Fibroblast of skin of abdomen (primary cell): Measurements from ENCODE around the gene ADAMTS6.

Experiments used
- DNase-seq: peaks from one replicate; pipeline ENCODE4 v3.0.0-alpha.2; 2013

ADAMTS6 gene

DNA sequence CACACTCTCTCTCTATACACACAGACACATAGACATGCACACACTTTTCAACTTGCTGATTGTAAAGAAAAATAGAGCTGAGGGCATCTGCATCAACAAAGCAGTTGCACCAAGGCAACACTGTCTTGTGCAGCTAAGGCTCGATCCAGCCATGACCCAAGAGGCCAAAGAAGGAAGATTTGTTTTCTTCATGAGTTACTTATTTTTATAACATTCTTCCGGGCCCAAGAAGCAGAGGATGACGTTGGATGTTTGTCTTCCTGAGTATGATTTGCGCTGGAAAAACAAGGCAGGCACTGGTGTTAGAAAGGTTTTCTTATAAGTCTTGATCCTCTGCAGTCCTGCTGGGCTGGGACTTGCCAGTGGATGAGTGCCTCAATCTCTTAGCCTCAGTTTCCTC, 344.1 kb downstream of the ADAMTS6 start:
- no peak for DNase-seq

DNA sequence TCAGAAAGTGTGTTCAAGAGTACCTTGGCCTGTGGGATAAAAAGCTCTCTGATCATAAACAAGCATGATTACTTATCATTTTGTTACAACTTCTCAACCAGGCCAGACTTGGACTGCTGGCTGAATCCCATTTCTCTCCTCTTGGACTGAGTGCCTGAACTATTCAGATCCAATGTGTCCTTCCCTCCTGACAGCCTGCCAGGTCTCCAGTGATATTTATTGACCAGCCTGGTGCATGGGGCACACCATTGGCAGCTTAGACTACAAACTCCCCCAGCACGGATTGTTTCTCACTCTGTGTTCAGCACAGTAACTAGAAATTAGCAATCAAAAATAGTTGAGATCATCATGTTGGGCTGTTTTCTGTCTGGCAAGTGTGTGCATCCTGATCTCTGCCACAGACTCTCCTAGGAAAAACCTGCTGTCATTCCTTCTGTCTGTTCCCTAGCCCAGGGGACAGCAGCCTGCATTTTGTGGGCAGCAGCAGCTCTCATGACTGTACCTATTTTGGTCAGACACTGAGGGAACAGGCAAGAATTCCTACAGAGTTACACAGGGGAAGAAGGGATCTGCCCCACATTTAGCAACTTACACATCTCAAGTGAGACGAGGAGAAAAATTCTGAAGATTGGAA, 348.1 kb downstream of the ADAMTS6 start:
- DNase-seq = no peak

DNA sequence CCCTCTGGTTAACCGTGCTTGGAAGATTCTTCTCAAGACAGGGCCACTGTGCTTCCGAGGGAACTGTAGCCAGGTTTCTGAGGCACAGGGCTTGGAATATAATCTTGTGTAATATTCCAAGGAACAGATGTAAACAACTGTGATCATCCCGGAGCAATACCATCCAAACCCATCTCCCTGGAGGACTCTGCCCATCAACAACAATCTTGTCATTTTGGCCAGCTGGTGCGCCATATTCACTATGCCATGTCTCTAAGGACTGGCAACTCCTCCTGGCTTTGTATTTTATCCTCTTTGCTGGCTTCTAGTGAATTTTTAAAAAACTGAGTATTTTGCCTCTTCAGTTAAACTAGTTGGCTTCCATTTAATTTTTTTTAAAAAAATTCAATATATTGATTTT, 349.3 kb downstream of the ADAMTS6 start:
- DNase-seq = no peak

DNA sequence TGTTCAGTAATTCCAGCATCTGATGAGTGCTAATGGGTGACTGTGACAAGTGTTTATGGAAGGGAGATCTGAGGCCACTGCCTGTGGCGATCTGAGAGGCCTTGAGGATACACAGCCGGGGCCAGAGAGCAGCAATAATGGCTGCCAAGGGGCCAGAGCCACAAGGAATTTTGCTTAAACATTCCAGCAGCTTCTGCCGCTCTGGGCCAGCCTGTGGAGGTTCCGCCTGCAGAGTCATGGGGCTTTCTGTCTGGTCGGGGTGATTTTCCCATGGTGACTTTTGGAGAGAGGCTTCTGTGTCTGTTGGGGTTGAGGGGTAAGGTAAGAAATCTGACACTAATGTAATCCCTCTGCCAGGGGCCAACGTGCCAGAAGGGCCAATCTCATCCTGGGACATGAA, 353.5 kb downstream of the ADAMTS6 start:
- no peak for DNase-seq

DNA sequence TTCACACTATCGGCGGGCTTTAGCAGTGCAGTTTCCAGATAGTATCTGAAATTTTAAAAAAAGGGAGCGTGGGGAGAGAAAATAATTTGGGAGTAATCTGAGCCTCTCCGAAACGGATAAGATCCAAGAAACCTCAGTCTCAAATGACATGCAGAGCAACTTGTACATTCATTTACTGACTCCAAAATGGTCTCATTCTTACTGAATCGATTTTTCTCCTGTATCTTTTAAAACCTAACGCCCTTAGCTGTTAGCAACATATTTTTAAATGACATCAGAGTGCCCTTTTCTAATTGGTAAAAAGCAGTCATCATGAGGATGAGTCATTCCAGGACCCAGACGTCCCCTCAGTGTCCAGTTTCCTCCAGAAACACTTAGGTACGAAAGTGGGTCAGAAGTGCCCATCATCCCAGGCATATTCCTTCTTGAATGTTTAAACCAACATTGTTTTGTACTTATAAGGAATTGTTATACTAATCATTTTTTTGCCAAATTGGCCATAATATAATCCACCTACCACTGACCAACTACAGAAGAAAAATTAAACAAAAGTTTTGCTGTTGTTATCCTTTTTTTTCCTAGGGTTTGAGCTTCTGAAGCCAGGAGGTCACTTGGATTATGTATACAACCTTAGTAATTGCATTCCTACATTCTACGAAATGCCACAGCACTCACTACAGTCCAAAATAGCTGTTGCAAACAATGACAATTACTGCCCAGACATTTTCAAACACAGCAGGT, 354.4 kb downstream of the ADAMTS6 start:
- peak; percentile 61 for DNase-seq

DNA sequence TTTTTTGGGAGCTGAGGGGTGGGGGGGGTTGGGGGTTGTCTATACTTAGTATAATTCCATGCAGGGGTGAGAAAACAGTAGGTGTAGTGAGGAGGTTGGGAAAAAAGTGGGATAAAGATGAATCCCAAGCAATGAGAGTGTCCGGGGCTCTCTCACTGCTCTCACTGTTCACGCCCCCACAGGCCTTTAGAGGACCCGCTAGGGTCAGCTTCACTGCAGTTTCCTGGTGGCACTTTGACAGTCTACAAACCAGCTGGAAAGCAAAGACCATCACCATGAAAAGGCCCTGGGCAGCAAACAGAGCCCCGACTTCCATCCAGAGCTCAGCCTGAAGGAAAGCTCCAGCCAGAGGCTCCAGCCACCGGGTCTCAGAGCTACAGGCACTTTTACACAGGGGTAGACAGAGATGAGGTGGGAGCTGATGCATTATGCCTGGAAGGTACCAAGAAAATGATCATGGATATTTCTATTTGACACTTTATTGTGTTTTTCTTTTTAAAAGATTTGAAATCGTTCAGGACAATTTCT, 355.1 kb downstream of the ADAMTS6 start:
- DNase-seq = no peak

DNA sequence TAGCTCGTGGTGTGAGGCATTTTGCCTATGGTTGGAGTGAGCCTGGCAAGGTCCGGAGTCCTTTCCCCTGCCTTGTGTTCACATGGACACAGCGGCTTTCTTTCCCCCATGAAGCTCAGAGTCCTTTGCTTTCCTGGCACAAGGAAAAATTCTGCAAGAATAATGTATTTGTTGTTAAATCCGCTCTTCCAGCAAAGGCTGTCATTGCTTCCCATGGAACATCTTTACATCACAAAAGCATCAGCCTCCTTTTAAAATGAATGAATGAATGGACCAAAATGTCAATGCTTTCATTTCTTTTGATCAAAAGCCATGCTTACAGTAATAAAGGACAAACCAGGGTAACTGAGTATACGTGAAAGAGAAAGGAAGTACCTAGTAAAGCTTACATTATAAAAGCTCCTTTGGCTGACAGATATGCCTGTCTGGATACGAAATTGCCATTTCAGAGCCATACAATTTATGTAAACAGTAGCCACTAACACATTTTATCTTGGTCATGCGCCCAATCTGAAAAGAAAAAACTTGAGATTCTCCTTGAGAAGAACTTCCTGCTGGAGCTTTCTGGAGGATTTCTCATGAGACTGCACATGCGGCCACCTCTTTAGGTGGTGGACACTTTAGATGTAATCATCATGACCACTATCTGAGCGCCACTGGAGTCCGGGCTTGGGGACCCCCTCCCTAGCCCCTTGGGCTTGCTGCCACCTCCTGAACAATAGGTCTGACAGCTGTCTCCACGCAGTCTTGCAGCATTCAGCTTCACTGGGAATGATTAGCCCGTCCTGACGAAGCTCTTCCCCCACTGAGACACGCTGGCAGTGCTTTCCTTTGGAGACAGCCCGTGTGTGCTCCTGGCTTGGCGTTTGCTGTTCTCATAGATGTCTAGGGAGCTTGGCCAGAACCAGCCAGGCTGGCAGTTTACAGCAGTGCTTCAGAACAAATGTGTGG, 355.9 kb downstream of the ADAMTS6 start:
- DNase-seq = peak; percentile 70

DNA sequence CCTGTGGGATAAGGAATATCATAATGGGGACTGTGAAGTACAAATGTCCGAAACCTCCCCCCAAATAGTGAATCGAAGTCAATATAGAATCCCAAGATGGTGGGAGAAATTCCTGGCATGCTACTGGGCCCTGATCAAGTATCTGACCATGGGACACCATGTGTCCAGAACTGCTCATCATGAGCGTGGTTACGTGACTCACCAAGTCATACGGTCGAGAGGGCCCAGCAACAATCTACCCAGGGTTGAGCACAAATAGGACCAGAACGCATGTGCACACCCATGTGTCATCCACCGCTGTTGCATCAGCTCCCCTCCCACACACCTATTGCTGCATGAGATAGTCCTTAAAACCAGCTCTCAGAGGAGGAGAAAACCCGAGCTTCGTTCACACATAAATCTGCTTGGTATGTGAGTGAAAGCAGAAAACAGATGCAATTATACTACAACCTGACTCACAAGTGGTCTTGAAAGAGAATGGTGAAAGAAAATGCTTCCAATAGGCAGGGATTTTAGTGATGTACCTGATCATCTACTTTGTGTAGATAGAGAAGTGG, 359.8 kb downstream of the ADAMTS6 start:
- DNase-seq = peak; percentile 73

DNA sequence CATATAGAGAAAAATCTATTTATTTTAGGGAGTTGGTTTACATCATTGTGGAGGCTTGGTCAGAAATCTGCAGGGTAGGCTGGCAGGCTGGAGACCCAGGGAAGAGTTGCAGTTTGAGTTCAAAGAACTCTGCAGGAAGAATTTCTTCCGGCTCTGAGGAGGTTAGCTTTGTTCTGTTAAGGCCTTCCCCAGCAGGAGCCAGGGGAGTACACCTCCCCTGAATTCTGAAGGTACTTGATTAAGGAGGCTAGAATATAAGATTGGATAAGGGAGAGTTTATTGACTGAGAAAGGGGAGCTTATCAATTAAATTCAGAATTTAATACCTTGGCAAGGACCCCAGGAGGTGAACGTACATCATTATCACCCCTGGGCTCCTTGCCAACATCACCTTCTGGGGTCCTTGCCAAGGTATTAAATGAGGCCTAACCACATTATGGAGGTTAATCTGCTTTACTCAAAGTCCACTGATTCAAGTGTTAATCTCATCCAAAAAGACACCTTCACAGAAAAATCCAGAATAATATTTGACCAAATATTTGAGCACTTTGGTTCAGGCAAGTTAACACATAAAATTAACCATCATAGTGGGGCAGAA, 361.3 kb downstream of the ADAMTS6 start:
- DNase-seq = no peak

DNA sequence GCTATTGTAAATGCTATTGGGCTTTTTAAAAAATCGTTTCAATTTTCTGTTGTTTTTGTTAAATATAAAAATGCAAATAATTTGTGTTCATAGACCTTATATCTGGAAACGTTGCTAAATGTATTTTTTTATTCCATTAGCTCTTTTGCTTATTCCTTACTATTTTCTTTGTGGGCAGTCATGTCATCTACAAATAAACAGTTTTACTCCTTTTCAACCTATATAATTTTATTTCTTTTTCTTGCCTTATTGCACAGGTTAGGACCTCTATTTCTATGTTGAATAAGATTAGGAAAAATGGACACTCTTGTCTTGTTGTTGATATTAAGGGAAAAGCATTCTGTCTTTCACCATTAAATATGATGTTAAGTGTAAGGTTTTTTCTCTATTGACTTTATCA, 364.2 kb downstream of the ADAMTS6 start:
- no peak for DNase-seq

DNA sequence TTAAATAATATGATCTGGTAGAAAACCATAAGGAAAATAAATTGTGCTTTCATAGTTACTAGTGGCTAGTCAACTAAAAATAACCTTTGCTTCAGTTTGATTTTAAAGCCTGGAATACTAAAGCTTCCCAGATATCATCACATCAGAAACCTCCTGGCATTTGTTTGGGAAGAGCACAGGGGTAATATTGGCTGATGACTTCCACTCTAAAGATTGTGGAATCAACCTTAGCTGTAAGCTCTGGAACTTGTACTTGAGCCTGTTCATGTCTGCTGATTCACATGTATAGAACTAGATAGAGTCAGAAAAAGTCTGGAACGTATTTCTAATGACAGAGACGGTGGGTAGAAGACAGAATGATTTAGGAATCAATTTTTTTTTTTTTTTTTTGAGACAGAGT, 367.9 kb downstream of the ADAMTS6 start:
- no peak for DNase-seq

DNA sequence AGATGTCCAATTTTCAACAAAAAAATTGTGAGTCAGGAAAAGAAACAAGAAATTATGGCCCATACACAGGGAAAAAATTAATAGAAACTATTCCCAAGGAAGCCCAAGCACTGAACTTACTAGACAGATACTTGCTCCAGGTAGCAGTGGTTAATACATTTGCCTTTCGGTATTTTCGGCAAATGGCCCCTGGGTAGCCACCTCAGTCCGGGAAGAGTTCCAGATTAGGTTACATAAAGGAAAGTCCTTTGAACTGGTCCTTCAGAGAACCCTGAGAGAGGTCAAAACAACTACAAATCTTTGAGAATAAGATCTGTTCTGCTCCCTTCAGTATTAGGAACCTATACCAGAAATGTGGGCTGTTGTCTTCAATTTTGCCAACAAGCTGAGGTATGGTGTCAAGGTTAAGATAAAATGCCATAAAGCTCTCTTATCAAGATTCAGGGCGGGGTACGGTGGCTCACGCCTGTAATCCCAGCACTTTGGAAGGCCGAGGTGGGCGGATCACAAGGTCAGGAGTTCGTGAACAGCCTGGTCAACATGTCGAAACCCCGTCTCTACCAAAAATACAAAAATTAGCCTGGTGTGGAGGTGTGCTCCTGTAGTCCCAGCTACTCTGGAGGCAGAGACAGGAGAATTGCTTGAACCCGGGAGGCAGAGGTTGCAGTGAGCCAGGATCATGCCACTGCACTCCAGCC, 369.6 kb downstream of the ADAMTS6 start:
- DNase-seq = no peak

DNA sequence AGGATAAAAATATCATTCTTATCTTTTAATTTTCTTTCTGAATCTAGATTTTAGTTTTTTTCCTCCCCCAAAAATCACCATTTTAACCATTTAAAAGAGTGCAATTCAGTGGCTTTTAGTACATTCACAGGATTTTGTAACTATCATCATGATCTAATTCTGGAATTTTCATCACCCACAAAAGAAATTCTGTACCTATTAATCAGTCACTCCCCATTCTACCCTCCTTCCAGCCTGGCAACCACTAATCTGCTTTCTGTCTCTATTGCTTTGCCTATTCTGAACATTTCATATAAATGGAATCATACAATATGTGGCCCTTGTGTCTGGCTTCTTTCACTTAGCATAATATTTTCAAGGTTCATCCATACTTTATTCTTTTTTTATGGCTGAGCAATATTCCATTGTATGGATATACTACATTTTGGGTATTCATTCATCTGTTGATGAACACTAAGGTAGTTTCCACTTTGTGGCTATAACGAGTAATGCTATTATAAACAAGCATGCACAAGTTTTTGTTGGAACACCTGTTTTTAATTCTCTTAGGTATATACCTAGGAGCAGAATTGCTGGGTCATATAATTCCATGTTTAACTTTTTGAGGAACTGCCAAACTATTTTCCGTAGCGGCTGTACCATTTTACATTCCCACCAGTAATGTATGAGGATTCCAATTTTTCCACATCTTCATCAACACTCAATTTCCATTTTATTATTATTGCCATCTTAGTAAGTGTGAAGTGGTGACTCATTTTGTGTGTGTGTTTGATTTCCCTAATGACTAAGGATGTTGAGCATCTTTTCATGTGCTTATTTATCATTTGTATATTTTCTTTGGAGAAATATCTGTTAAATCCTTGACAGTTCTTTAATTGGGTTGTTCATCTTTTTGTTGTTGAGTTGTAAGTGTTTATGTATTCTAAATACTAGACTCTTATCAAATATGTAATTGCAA, 372.7 kb downstream of the ADAMTS6 start:
- peak; percentile 64 for DNase-seq

DNA sequence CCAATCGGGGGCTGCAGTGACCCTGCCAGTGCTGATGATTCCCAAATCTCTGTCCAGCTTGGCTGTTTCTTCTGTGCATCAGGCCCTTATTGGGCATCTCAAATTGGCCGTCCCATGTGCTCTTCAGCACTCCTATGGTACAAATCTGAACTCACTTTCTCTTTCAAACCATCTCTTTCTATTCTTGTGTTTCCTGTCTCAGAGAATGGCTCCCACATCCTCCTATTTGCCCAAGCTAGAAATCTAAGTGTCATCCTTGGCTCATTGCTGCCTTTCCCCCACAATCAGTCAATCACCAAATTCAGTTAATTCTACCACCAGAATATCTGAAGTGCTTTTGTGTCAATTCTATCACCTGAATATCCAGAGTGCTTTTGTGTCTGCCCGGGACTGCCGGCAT, 376.4 kb downstream of the ADAMTS6 start:
- no peak for DNase-seq

DNA sequence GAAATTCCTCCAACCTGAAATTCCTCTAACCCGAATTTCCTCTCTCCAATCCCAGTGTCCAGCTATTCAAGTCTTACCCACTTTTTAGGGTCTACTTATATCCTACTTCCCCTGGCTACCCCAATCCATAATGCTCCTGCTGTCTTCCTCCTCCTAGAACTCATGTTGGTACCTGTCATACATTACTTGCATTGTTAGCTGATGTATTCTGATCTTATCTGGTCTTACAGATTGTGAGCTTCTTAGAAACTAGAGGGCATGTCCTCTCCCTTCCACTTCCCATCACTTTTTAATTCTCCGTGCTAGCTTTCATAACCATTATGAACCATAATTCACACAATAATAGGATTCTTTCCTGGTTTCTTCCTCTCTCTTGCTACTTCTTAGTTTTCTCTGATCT, 376.9 kb downstream of the ADAMTS6 start:
- DNase-seq = no peak

DNA sequence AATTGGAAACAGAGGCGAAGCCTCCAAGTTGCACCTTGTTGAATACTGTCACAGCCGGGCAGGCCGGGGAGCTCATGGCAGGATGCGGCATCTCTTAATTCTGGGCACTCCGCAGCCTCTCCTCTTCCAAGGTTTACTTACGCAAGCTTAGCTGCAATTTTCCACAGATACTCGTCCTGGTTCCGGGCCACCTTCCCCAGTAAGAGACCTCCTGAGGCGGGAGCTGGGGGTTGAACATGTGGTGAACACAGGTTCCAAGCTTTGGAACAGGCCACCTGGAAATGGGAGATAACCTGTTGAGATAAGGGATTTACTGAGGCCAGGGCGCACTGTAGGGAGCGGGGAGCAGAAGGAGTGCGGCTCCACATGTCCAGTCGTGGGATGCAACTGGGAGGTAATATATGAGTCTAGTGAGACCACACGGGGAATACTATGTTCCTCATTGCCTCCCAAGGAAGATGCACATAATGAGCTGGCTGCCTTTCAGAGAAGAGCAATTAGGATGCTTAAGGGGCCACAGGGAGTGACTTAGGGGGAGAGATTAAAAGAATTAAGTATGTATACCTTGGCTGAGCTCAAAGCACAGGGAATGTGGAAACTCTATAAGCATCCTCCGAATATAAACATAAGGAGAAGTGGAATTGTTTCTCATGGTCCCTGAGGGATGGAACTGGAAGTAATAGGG, 377.8 kb downstream of the ADAMTS6 start:
- DNase-seq = peak; percentile 16

DNA sequence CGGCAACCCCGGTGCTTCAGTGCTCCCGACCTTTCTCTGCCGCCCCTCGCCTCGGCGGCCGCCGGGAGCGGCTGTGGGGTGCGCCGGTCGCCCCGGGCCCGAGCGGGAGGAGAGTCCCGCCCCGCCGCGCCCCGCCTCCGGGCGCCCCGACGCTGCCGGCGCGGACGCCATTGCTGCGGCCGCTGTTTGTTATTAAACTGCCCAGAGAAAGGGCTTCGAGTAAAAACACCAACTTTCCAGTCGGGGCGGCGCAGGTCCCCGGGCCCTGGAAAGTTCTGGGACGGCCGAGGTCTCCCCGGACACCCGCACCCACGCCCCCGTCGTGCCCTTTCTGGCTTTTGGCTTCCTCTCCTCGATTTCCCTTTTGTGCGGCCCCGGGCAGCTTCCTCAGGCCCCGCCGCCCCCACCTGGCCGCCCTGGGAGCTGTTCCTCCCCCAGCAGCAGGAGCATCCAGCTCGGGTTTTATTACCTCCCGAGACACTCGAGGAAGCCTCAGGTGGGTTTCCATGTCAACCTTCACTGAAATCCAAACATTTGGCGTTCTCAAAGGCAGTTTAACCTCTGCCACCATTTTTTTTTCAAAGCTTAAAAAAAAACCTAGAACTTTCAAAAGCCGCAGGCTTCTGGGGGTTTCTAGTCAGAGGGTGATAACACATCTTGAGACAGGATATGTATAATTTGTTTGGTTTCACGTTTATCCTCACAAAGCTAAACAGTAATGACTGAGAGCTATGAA, 378.6 kb downstream of the ADAMTS6 start:
- peak; percentile 45 for DNase-seq

DNA sequence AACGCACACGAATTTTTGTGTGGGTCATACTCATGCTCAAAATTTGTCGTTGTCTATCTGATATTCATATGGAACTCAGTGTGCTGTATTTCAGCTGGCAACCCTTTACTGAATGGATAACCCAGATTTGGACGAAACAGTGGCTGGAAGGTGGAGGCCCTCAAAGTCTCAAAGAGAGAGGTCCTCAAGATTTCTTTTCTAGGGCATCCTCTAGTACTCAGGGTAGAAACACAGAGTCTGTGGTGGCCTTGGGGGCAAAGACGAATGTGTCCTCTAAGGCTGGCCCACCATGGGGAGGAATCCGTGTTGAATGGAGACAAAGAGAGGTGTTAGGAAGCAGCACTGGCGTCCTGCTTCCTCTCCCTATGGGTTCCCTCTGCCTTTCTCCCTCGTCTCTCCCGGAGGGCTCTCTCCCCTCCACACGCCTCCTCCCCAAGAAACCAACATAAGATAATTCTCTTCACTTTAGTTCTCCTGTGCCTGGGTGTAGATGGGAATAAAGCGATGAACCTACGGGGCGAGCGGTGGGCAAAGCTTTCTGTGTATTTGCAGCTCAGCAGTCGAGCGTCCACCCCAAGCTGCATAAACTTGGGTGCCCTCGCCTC, 379.2 kb downstream of the ADAMTS6 start:
- no peak for DNase-seq

DNA sequence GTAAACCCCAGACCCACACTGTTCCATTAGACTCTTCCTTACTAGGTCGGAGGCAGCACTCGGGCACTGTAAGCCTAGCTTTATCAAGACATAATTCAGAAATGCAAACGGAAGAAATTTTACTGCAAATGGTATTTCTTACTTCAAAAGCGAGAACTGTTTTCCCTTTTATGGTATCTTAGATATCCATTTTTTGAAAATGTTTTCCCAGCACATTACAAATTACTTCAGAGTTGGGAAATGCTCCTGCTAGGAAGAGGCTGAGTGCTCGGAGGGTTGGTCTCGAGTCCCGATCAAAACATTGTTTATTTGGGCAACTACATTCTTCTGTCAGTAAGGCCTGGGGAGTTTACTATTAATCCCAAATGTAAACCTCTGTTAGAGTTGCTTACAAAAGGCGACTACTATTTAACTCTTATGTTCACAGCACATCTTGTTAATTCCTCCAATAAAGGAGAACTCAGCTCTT, 380.1 kb downstream of the ADAMTS6 start:
- DNase-seq = peak; percentile 13
